Upper lobe of left lung (tissue), 6 donors: ENCODE data around the gene LIMCH1. TPM values are rescaled to one million over a fixed set of nuclear protein-coding genes. Genes with fewer than 3 reads are reported as not detected.

Experiments used
- ATAC-seq, 2 donors: fragments of 200-7000 bp; cut with Tn5 transposase; one replicate each; pipeline ENCODE4 v1.9.1; 2022; ENCODE audit warnings: mild to moderate bottlenecking in 2 of 2, moderate library complexity in 2 of 2; ENCODE audit not compliant: low FRiP score in 2 of 2
- DNase-seq, 2 donors: peaks; one replicate each; pipeline ENCODE4 v3.0.0-alpha.2; 2019 to 2020
- H3K27ac ChIP-seq, 4 donors: fragments of 200-600 bp; sonication (generic); one replicate each; pipeline ENCODE4 v1.5.1; 2016 to 2019
- H3K27me3 ChIP-seq, 4 donors: fragments of 200-600 bp; sonication (generic); one replicate each; pipeline ENCODE4 v1.5.1; 2017 to 2019
- H3K36me3 ChIP-seq, 4 donors: fragments of 200-600 bp; sonication (generic); one replicate each; pipeline ENCODE4 v1.5.1; 2016 to 2019
- H3K4me1 ChIP-seq, 4 donors: fragments of 200-600 bp; sonication (generic); one replicate each; pipeline ENCODE4 v1.5.1; 2018 to 2019
- H3K4me3 ChIP-seq, 4 donors: fragments of 200-600 bp; sonication (generic); one replicate each; pipeline ENCODE4 v1.5.1; 2017 to 2019; ENCODE audit warnings: mild to moderate bottlenecking in 2 of 4, moderate library complexity in 1 of 4
- H3K9me3 ChIP-seq, 4 donors: fragments of 200-600 bp; sonication (generic); one replicate each; pipeline ENCODE4 v1.5.1; 2018 to 2019
- EP300 ChIP-seq, 4 donors: sonication (generic); formaldehyde crosslinking; IDR thresholded peaks; one replicate each; pipeline ENCODE4 v1.5.1; 2017; ENCODE audit warnings: antibody characterized with exemption in 4 of 4, control low read depth in 2 of 4
- POLR2A ChIP-seq, 4 donors: fragments of 450-650 bp; IDR thresholded peaks; one replicate each; pipeline ENCODE4 v1.5.1; 2016 to 2017; ENCODE audit warnings: antibody characterized with exemption in 4 of 4, mild to moderate bottlenecking in 2 of 4
- POLR2AphosphoS5 ChIP-seq, 2 donors: sonication (generic); formaldehyde crosslinking; IDR thresholded peaks; one replicate each; pipeline ENCODE4 v1.5.1; 2017; ENCODE audit warnings: antibody characterized with exemption in 2 of 2
- WGBS, 2 donors: methylation state at CpG; one replicate each; pipeline ENCODE4 v1.1.5; 2017 to 2018; 5-methylcytosine and 5-hydroxymethylcytosine counted together
- total RNA-seq, 6 donors: library from RNA; depleted of rRNA in 4 of 6; stranded (reverse); fragments of >200 nt in 4 of 6; gene quantifications; one replicate each; pipeline versions ENCODE4 v1.1.0 to v1.2.1, GENCODE V29; 2016 to 2021
- TF ChIP-seq, protein P1 (sequence below), 6 experiments: fragments of 450-650 bp in 4 of 6; fragments of 200-600 bp in 2 of 6; sonication (generic) in 2 of 6; IDR thresholded peaks; one replicate each; pipeline ENCODE4 v1.5.1; 2016 to 2019; ENCODE audit warnings: antibody characterized with exemption in 6 of 6
- donor health status: DM: no; HTN: no; CAD: no; lungs with moderate emphysema.
- donor health status: DM: no; HTN: yes; CAD: no; lungs with severe emphysema.

Gene LIMCH1
- total RNA-seq, 6 donors from 2014 or later: 231 to 598 (median 331) TPM

- no peaks in the 10 kb centered on the region for H3K36me3 ChIP-seq
- H3K9me3 ChIP-seq: no peaks in the 10 kb centered on the region
- no peaks in the 10 kb centered on the region for H3K4me1 ChIP-seq
- TF ChIP-seq, protein P1, sequence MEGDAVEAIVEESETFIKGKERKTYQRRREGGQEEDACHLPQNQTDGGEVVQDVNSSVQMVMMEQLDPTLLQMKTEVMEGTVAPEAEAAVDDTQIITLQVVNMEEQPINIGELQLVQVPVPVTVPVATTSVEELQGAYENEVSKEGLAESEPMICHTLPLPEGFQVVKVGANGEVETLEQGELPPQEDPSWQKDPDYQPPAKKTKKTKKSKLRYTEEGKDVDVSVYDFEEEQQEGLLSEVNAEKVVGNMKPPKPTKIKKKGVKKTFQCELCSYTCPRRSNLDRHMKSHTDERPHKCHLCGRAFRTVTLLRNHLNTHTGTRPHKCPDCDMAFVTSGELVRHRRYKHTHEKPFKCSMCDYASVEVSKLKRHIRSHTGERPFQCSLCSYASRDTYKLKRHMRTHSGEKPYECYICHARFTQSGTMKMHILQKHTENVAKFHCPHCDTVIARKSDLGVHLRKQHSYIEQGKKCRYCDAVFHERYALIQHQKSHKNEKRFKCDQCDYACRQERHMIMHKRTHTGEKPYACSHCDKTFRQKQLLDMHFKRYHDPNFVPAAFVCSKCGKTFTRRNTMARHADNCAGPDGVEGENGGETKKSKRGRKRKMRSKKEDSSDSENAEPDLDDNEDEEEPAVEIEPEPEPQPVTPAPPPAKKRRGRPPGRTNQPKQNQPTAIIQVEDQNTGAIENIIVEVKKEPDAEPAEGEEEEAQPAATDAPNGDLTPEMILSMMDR (IDR thresholded peaks at IDR 0.05): no peak
- no peak for TF ChIP-seq POLR2A (IDR thresholded peaks at IDR 0.05)
- no peak for TF ChIP-seq POLR2AphosphoS5 (IDR thresholded peaks at IDR 0.05)
- TF ChIP-seq EP300 (IDR thresholded peaks at IDR 0.05): no peak
- no peak for ATAC-seq
- no peak overlapping the region for H3K4me3 ChIP-seq
- H3K27ac ChIP-seq: no peak overlapping the region
- 80% methylated on average over 3 of the region's 3 CpGs for WGBS, 2 donors
- no peak for DNase-seq
- H3K27me3 ChIP-seq: no peaks in the 10 kb centered on the region
Observed at GRCh38 chr4:41712425-41712824, 174.5 kb downstream of the LIMCH1 start.

- H3K27me3 ChIP-seq: no peaks in the 10 kb centered on the region
- H3K4me3 ChIP-seq: no peak overlapping the region
- no peak overlapping the region for H3K27ac ChIP-seq
- no peaks in the 10 kb centered on the region for H3K36me3 ChIP-seq
- ATAC-seq: no peak
- WGBS, 2 donors: 52 to 75% methylated on average over 1 of the region's 1 CpG
- H3K9me3 ChIP-seq: no peaks in the 10 kb centered on the region
- TF ChIP-seq POLR2AphosphoS5 (IDR thresholded peaks at IDR 0.05) (no peak), POLR2A (IDR thresholded peaks at IDR 0.05) (no peak), EP300 (IDR thresholded peaks at IDR 0.05) (no peak)
- TF ChIP-seq, protein P1 (IDR thresholded peaks at IDR 0.05): no peak
- DNase-seq: no peak
- no peaks in the 10 kb centered on the region for H3K4me1 ChIP-seq
Observed at GRCh38 chr4:41713768-41714167, 175.8 kb downstream of the LIMCH1 start.

GRCh38 chr4:41714364-41715000 is 176.5 kb downstream of the LIMCH1 start:
- no peak for TF ChIP-seq EP300 (IDR thresholded peaks at IDR 0.05)
- TF ChIP-seq, protein P1 (IDR thresholded peaks at IDR 0.05): no peak
- no peak for TF ChIP-seq POLR2AphosphoS5 (IDR thresholded peaks at IDR 0.05)
- no peak for TF ChIP-seq POLR2A (IDR thresholded peaks at IDR 0.05)
- Histone ChIP-seq H3K36me3 (no peaks in the 10 kb centered on the region), H3K27me3 (no peaks in the 10 kb centered on the region), H3K9me3 (no peaks in the 10 kb centered on the region), H3K4me3 (no peak overlapping the region), H3K4me1 (no peaks in the 10 kb centered on the region), H3K27ac (no peak overlapping the region)
- 76 to 77% methylated on average over 6 of the region's 6 CpGs for WGBS, 2 donors
- no peak for DNase-seq
- ATAC-seq: no peak

GRCh38 chr4:41715155-41715554 is 177.2 kb downstream of the LIMCH1 start:
- ATAC-seq: no peak
- H3K27me3 ChIP-seq: no peaks in the 10 kb centered on the region
- H3K4me1 ChIP-seq: no peaks in the 10 kb centered on the region
- H3K4me3 ChIP-seq: no peak overlapping the region
- H3K9me3 ChIP-seq: no peaks in the 10 kb centered on the region
- no peak for DNase-seq
- H3K36me3 ChIP-seq: no peaks in the 10 kb centered on the region
- TF ChIP-seq, protein P1 (IDR thresholded peaks at IDR 0.05): no peak
- TF ChIP-seq EP300 (IDR thresholded peaks at IDR 0.05) (no peak), POLR2A (IDR thresholded peaks at IDR 0.05) (no peak), POLR2AphosphoS5 (IDR thresholded peaks at IDR 0.05) (no peak)
- no peak overlapping the region for H3K27ac ChIP-seq
- WGBS, 2 donors: 74 to 77% methylated on average over 1 of the region's 1 CpG

- H3K9me3 ChIP-seq: no peaks in the 10 kb centered on the region
- no peaks in the 10 kb centered on the region for H3K4me1 ChIP-seq
- no peak overlapping the region for H3K4me3 ChIP-seq
- no peak overlapping the region for H3K27ac ChIP-seq
- TF ChIP-seq EP300 (IDR thresholded peaks at IDR 0.05) (no peak), POLR2AphosphoS5 (IDR thresholded peaks at IDR 0.05) (no peak), POLR2A (IDR thresholded peaks at IDR 0.05) (no peak)
- TF ChIP-seq, protein P1 (IDR thresholded peaks at IDR 0.05): no peak
- DNase-seq: no peak
- no peak for ATAC-seq
- H3K36me3 ChIP-seq: no peaks in the 10 kb centered on the region
- no peaks in the 10 kb centered on the region for H3K27me3 ChIP-seq
Observed at GRCh38 chr4:41718907-41719306, 180.9 kb downstream of the LIMCH1 start.
